ENCODE results near the gene CYP3A4. TPM values are rescaled to one million over a fixed set of nuclear protein-coding genes. Genes with fewer than 3 reads are reported as not detected.

CYP3A4 gene
- total RNA-seq, 4 donors from 2014 or later, result not detected

GRCh38 chr7:99709838-99710578, 74.0 kb downstream of the CYP3A4 start:
- WGBS, 2 donors, result 36 to 63% methylated on average over 2 of the region's 2 CpGs
- intact Hi-C loops (cut with DNase I), result no loop called here
- no peak for DNase-seq

GRCh38 chr7:99709260-99709659, 74.7 kb downstream of the CYP3A4 start:
- H3K4me1 ChIP-seq, result no peaks in the 10 kb centered on the region
- no peak for TF ChIP-seq CTCF (IDR thresholded peaks at IDR 0.05)
- no peak for TF ChIP-seq POLR2A (IDR thresholded peaks at IDR 0.05)
- H3K9me3 ChIP-seq, result peaks cover 0 to 17% (median 3%) of the 10 kb centered on the region in 3 donors
- WGBS, 2 donors, result 79 to 84% methylated on average over 2 of the region's 2 CpGs
- intact Hi-C loops (cut with DNase I), result no loop called here
- DNase-seq, result no peak
- peaks cover 0 to 13% (median 0%) of the 10 kb centered on the region in 3 donors for H3K36me3 ChIP-seq
- no peak overlapping the region for H3K27ac ChIP-seq
- no peaks in the 10 kb centered on the region for H3K27me3 ChIP-seq
- H3K4me3 ChIP-seq, result no peak overlapping the region

More at GRCh38 chr7:99709838-99710578, 74.0 kb downstream of the CYP3A4 start:
- no peak overlapping the region for H3K4me3 ChIP-seq
- H3K9me3 ChIP-seq, result peaks cover 0 to 17% (median 3%) of the 10 kb centered on the region in 3 donors
- H3K36me3 ChIP-seq, result peaks cover 0 to 13% (median 0%) of the 10 kb centered on the region in 3 donors
- no peaks in the 10 kb centered on the region for H3K4me1 ChIP-seq
- no peak overlapping the region for H3K27ac ChIP-seq
- H3K27me3 ChIP-seq, result no peaks in the 10 kb centered on the region
- TF ChIP-seq POLR2A (IDR thresholded peaks at IDR 0.05) (no peak), CTCF (IDR thresholded peaks at IDR 0.05) (no peak)

GRCh38 chr7:99707096-99707495, 76.9 kb downstream of the CYP3A4 start:
- Histone ChIP-seq H3K36me3 (peaks cover 0 to 13% (median 0%) of the 10 kb centered on the region in 3 donors), H3K9me3 (peaks cover 0 to 17% (median 3%) of the 10 kb centered on the region in 3 donors), H3K27me3 (no peaks in the 10 kb centered on the region), H3K4me3 (no peak overlapping the region), H3K4me1 (no peaks in the 10 kb centered on the region), H3K27ac (no peak overlapping the region)
- intact Hi-C loops (cut with DNase I), result no loop called here
- no peak for DNase-seq
- TF ChIP-seq POLR2A (IDR thresholded peaks at IDR 0.05), result no peak
- WGBS, 2 donors, result 60 to 70% methylated on average over 1 of the region's 1 CpG

Small RNA genes lying within 50 kb of the gene (small RNA-seq; reads per million reads assigned to genes)
- gene CYP3A137P, result 0 reads per million in 4 donors

Other genes starting within 250 kb of the CYP3A4 start
- 1 to 10 TPM; 1.9 to 5.6 (median 5.1) TPM for gene FAM200A, start 232.1 kb downstream of the CYP3A4 start, total RNA-seq
- 100 to 1,000 TPM in 3 of 4 donors, 10 to 100 TPM in 1; 78.6 to 167 (median 107) TPM for gene ZNF655, start 225.5 kb downstream of the CYP3A4 start, total RNA-seq
- under 1 TPM in 2 of 4 donors, not detected in 2; 0.23 to 0.57 TPM for gene TMEM225B, start 185.9 kb downstream of the CYP3A4 start, total RNA-seq
- gene ZSCAN25, start 167.2 kb downstream of the CYP3A4 start, total RNA-seq, result 10 to 100 TPM in 3 of 4 donors, 1 to 10 TPM in 1; 8.0 to 19.1 (median 14.9) TPM
- 10 to 100 TPM; 34.5 to 99.8 (median 79.1) TPM for gene CYP3A5, start 104.2 kb downstream of the CYP3A4 start, total RNA-seq
- gene CYP3A7, start 49.0 kb downstream of the CYP3A4 start, total RNA-seq, result not detected
- gene CYP3A43, start 43.8 kb upstream of the CYP3A4 start, total RNA-seq, result not detected
- under 1 TPM in 2 of 4 donors, not detected in 2; 0.30 to 0.57 TPM for gene OR2AE1, start 92.8 kb upstream of the CYP3A4 start, total RNA-seq
- 10 to 100 TPM; 18.3 to 35.7 (median 22.7) TPM for gene TRIM4, start 135.3 kb upstream of the CYP3A4 start, total RNA-seq
- under 1 TPM in 1 of 4 donors, not detected in 3; 0.26 TPM for gene GJC3, start 145.4 kb upstream of the CYP3A4 start, total RNA-seq
- 10 to 100 TPM in 1 of 4 donors, 1 to 10 TPM in 1, under 1 TPM in 2; 0.19 to 99.9 (median 1.3) TPM for gene AZGP1, start 191.8 kb upstream of the CYP3A4 start, total RNA-seq
- gene ZKSCAN1, start 231.4 kb upstream of the CYP3A4 start, total RNA-seq, result 10 to 100 TPM; 18.3 to 38.3 (median 21.9) TPM

Measured in esophagus squamous epithelium (tissue), 5 donors.